Pancreas (tissue), 10 donors: ENCODE data around the gene ANTXR1. TPM values are rescaled to one million over a fixed set of nuclear protein-coding genes. Genes with fewer than 3 reads are reported as not detected.
A peak's percentile ranks its signal among the peaks of the same experiment; 100 is the strongest.

ENCODE experiments used
- ATAC-seq, 4 donors: fragments of 200-7000 bp; cut with Tn5 transposase; one replicate each; pipeline versions ENCODE4 v1.8.0 to v1.9.1; 2020; ENCODE audit warnings: mild to moderate bottlenecking in 4 of 4, moderate library complexity in 4 of 4
- DNase-seq, 6 donors: peaks; one replicate each; pipeline ENCODE4 v3.0.0-alpha.2; 2020
- FAIRE-seq: peaks from 2 replicates; lab custom pipeline; 2012; peaks lifted over from hg19 to GRCh38; lab: Jason Lieb, UNC
- H3K27ac ChIP-seq, 4 donors: fragments of 200-600 bp; sonication (generic); 1 replicate in 3 of 4; 2 replicates in 1 of 4; pipeline versions ENCODE4 v1.5.0 to v1.8.0; 2020
- H3K27me3 ChIP-seq, 4 donors: fragments of 200-600 bp; one replicate each; pipeline ENCODE4 v1.8.0; 2021
- H3K36me3 ChIP-seq, 3 donors: fragments of 200-600 bp; sonication (generic) in 1 of 3; one replicate each; pipeline versions ENCODE4 v1.5.0 to v1.8.0; 2020 to 2021
- H3K4me1 ChIP-seq, 3 donors: fragments of 200-600 bp; one replicate each; pipeline ENCODE4 v1.8.0; 2021
- H3K4me3 ChIP-seq, 4 donors: fragments of 200-600 bp; sonication (generic) in 2 of 4; one replicate each; pipeline versions ENCODE4 v1.5.0 to v1.8.0; 2020 to 2021
- H3K9me3 ChIP-seq, 4 donors: fragments of 200-600 bp; one replicate each; pipeline ENCODE4 v1.8.0; 2021
- CTCF ChIP-seq, 4 donors: fragments of 200-600 bp; sonication (generic) in 3 of 4; IDR thresholded peaks; one replicate each; pipeline versions ENCODE4 v1.5.0 to v1.8.0; 2021; ENCODE audit warnings: antibody characterized with exemption in 4 of 4
- WGBS, 2 donors: extraction: QIAGEN DNeasy Blood & Tissue Kit; methylation state at CpG; one replicate each; pipeline ENCODE4 v1.1.7; 2013; 5-methylcytosine and 5-hydroxymethylcytosine counted together
- intact Hi-C, 3 donors: fragments of 100-400 bp; cut with DNase I; formaldehyde crosslinking; loops; one replicate each; pipeline versions ENCODE4 v1.11.1 to v1.14.2; 2022
- polyA plus RNA-seq, 2 donors: library from polyadenylated mRNA; stranded (reverse); fragments of 200-250 nt; gene quantifications; one replicate each; pipeline ENCODE4 v1.2.3, GENCODE V29; 2013
- total RNA-seq, 6 donors: library from RNA; stranded (reverse); fragmentation: NEBNext Ultra II Directional in 4 of 6; extraction: Animal tissue kit (Norgen Biotek cat#: 25700) in 4 of 6; gene quantifications; one replicate each; pipeline versions ENCODE4 v1.2.1 to v1.2.4, GENCODE V29; 2021 to 2023
- donor health status: healthy with polysubstance abuse.
- donor health status: DM: no; HTN: no; CAD: no; lungs with moderate emphysema.
- donor health status: DM: no; HTN: no; CAD: no.
- donor health status: control.
- donor health status: control.
- donor health status: Bipolar disorder and iron deficiency.
- donor health status: DM: yes; HTN: yes; CAD: no.
- donor health status: DM: no; HTN: no; CAD: no.
- donor health status: DM: no; HTN: no; CAD: no.
- donor health status: DM: yes; HTN: yes; CAD: no.

The ANTXR1 gene
- total and polyA plus RNA-seq, 8 donors = 1.7 to 23.4 (median 2.5) TPM

GRCh38 chr2:69191634-69192033, 178.7 kb downstream of the ANTXR1 start:
- FAIRE-seq (no peak), DNase-seq (no peak), ATAC-seq (no peak)
- 89 to 93% methylated on average over 1 of the region's 1 CpG for WGBS, 2 donors
- intact Hi-C loops = no loop called here
- Histone ChIP-seq H3K4me3 (no peak overlapping the region), H3K9me3 (no peaks in the 10 kb centered on the region), H3K27ac (no peak overlapping the region), H3K4me1 (no peaks in the 10 kb centered on the region), H3K36me3 (no peaks in the 10 kb centered on the region), H3K27me3 (no peaks in the 10 kb centered on the region)
- no peak for TF ChIP-seq CTCF (IDR thresholded peaks at IDR 0.05)

DNA sequence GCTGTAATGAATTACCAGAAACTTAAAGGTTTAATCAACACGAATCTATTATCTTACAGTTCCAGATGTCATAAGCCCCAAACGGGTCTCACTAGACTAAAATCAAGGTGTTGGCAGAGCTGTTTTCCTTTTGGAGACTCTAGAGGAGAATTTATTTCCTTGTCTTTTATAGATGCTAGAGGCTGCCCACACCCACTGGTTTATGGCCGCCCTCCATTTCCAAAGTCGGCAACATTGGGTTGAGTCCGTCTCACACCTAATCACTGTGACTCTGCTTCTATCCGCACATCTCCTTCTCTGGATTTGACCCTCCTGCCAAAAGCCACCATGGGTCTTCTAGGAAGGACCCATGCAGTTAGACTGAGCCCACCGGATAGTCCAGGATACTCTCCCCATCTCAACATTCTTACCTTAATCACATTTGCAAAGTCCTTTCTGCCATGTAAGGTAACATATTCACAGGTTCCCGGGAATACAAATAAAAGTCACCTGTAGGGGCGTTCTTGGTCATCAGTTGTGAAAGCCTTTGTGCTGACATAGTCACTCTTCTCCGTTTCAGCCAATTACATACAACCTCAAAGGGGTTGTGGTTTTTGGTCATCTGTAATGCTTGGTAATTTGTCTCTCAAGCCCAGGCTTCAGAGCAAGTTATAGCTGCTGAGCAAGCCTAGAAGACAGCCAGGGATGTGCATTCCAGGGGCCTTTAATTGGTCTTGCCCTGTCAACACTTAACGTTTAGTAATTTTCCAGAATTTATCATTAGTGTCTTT, 179.4 kb downstream of the ANTXR1 start:
- Histone ChIP-seq H3K27ac (no peak overlapping the region), H3K9me3 (no peaks in the 10 kb centered on the region), H3K4me1 (no peaks in the 10 kb centered on the region), H3K36me3 (no peaks in the 10 kb centered on the region), H3K4me3 (no peak overlapping the region), H3K27me3 (no peaks in the 10 kb centered on the region)
- TF ChIP-seq CTCF (IDR thresholded peaks at IDR 0.05) = no peak
- intact Hi-C loops = no loop called here
- DNase-seq = no peak
- no peak for ATAC-seq
- 68 to 76% methylated on average over 11 of the region's 11 CpGs for WGBS, 2 donors
- no peak for FAIRE-seq

DNA sequence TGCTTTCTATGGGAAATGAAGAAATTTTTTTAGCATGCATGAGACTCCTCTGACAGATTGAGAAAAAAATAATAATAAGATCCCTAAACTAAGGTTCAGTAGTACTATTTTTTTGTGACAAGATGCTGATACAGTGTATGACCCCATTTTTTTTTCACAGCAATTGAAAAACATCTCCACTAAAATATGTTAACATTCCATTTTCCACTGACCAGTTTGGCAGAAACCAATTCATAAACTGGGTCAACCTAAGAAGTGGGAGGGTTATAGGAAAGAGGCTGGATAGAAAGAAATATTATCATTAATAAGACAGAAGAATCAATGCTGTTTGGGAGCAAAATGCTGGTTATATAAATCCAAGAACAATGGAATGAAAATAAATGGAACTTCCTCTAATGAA, 182.7 kb downstream of the ANTXR1 start:
- no peak for DNase-seq
- Histone ChIP-seq H3K27ac (no peak overlapping the region), H3K9me3 (no peaks in the 10 kb centered on the region), H3K4me3 (no peak overlapping the region), H3K36me3 (no peaks in the 10 kb centered on the region), H3K4me1 (no peaks in the 10 kb centered on the region), H3K27me3 (no peaks in the 10 kb centered on the region)
- TF ChIP-seq CTCF (IDR thresholded peaks at IDR 0.05) = no peak
- ATAC-seq = no peak
- intact Hi-C loops = no loop called here
- no peak for FAIRE-seq

DNA sequence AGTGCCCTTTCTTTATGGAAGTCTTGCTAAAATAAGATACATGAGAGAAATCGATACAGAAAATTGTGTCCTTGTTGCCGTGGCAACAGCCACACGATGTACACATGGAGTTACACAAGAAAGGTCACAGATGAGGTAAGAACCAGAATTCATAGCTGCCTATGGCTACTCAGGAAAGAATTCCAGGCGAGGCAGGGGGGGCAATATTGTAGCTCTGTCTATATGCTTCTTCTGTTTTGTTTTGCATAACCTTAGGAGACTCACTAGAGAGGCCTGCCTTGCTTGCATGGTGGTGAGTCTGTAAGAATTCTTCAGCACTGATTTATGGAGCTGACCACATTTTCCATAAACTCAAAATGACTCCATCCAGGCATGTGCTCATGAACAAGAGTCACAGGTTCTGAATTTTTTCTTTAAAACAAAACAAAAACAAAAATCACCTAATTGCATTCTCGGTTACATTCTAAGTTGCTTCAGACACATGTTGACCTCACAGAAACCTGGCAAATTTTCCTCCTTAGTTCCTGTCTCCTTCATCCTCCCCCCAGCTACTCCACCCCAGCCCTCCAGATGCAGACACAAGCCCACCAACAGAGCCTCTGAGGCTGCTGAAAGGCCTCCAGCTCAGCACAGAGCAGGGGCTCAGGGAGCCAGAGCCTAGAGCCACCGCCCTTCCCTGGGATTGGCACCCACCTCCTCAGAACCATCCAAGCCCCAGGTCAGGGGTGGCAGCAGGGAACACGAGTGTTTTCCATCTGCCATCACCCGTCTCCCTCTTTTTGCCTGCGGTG, 183.5 kb downstream of the ANTXR1 start:
- intact Hi-C loops = no loop called here
- FAIRE-seq (no peak), DNase-seq (peak in 1 of 6 donors; percentile 23), ATAC-seq (peak in 3 of 4 donors; percentile 36 to 40 (median 38))
- Histone ChIP-seq H3K4me1 (no peaks in the 10 kb centered on the region), H3K9me3 (no peaks in the 10 kb centered on the region), H3K27me3 (no peaks in the 10 kb centered on the region), H3K4me3 (no peak overlapping the region), H3K27ac (no peak overlapping the region), H3K36me3 (no peaks in the 10 kb centered on the region)
- 65 to 71% methylated on average over 9 of the region's 9 CpGs for whole genome bisulfite sequencing, 2 donors
- TF ChIP-seq CTCF (IDR thresholded peaks at IDR 0.05) = no peak
